ENCODE data around the gene ANKRA2.

DNA sequence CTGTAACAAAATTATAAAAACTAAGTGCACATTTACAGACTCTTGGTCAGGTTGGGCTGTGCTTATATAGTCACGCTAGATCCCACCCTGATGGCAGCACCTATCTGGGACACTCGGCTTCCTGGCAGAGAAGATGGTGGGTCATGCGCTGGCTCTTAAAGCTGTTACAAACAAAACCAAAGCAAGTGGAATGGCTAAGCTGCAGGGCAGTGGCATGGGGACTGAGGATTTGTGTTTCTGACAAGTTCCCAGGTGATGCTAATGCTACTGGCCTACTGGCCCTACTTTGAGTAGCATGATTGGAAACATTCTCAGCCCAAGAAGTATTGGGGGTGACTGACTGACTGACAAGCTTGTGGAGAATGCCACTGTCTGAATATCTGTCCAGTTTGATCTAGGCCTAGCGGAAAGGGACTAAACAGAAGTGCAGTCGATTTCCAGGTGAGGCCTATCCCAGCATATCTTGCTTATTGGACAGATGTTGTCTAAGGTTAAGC is 58.9 kb downstream of the ANKRA2 start:
- TF ChIP-seq POLR2AphosphoS5 (IDR thresholded peaks at IDR 0.05), result no peak
- TF ChIP-seq POLR2A (IDR thresholded peaks at IDR 0.05), result no peak
